ENCODE data around the gene PLCB2.

Gene PLCB2

DNA sequence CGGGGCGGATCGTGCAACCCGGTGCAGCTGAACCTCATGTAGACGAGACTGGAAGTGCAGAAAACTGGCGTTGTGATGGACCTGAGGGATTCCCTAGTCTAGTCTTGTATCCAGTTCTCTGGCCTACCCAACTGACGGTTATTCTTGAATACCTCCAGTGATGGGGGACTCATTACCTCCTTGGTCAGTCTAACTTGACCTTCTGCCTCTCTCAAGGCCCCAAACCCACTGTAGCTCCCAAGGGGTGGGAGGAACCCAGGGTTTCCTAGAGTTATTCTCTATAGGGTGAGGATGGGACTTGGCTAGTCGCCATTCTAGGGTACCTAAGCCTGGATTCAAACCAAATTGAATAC is 57.5 kb downstream of the PLCB2 start:
- no peak for DNase-seq (ENCODE audit: low read depth in 2 of 2)

DNA sequence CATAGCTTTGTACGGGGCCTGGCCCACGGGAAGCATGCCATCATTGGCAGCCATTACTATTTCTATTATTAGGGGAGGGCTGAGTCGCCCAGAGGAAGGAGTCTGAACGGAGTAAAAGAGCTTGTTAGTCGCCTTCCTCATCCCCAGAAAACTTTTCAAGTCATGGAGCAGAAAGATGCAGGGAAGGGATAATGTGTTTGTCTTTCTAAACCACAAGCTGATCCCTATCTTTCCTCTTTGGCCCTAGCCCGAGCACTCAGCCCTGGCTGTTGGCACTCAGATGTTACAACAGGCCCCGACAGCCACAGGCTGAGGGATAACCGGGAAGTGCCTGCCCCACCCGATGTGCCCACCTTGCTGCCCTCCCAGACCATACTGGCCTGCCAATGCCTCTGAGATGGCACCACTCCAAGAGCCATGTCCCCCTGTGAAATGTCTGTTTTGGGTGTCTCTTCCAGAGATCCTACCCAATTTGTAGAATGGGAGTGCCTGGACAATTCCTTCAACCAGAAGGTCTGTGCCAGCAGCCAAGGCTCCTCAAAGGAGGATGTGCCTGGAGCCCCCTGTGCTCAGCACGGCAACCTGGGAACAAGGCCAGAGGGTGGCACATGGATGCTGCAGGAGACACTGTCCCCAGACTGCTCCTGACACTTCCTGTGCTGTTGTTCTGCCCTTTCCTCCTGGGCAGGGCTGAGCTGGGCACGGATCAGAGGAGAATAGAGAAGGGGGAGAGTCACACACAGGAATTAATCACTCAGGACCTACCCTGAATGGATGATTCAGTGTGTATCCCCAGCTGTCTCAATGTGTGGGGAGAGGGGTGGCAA is 58.0 kb downstream of the PLCB2 start:
- DNase-seq (ENCODE audit: low read depth in 2 of 2), result no peak

DNA sequence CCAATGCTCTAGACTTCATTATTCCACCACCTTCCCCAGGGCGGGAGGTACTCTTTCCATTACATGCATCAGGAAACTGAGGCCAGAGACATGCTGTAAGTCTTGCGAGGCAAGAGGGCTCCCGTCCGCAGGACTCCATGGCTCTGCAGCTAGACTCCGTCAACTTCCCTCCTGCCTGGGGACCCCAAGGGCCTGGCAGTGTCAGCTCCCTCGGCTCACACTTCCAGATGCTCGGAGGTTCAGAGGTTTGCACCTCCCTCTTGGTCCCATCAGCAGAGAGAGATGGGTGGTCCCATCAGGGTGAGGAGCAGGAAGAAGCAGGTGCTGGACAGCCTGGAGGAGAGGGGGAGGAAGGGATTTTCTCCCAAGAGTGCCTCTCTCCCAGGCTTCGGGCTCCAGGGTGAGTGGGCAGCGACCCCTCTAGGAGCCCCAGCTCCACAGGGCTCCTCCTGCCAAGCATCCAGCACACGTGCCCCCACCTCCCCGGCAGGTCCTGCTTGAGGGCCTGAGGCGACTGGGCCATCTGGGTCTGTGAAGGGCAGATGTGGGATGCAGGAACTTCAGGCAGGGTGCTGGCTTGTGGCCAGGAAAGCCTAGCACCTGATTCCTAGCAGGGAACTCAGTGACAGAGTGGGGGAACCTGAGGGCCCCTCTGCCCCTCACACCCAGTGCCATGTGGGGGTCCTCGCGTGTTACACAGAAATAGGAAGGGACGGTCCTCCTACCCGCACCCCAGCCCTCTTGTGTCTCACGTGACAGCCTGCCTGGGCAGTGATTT is 59.5 kb downstream of the PLCB2 start:
- DNase-seq (ENCODE audit: low read depth in 2 of 2), result no peak

DNA sequence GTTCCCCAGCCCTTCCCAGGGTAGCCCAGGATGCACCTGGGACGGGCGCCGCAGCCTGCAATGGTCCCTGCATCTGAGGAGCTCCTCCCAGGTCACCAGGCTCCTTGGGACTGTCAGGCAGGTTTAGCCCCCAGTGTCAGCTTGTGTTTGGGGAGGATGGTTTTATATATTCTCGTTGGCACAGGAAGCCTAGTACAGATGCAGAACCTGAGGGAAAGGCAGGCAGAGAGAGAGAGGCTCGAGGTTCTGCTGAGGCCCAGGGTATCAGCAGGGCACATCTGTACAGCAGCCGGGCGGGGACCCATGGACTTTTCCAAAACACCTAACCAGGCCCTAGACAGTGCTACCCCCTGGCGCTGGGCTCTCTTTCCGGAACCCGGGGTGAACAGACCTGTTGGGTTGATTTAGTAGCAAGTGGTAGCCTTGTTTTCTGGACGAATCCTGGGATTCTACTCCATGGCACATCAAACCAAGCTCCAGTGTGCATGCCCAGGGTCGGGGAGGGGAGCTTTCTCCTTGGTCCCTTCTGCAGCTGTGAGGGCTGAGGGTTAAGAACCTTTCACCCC is 60.2 kb downstream of the PLCB2 start:
- DNase-seq (ENCODE audit: low read depth in 2 of 2), result no peak

DNA sequence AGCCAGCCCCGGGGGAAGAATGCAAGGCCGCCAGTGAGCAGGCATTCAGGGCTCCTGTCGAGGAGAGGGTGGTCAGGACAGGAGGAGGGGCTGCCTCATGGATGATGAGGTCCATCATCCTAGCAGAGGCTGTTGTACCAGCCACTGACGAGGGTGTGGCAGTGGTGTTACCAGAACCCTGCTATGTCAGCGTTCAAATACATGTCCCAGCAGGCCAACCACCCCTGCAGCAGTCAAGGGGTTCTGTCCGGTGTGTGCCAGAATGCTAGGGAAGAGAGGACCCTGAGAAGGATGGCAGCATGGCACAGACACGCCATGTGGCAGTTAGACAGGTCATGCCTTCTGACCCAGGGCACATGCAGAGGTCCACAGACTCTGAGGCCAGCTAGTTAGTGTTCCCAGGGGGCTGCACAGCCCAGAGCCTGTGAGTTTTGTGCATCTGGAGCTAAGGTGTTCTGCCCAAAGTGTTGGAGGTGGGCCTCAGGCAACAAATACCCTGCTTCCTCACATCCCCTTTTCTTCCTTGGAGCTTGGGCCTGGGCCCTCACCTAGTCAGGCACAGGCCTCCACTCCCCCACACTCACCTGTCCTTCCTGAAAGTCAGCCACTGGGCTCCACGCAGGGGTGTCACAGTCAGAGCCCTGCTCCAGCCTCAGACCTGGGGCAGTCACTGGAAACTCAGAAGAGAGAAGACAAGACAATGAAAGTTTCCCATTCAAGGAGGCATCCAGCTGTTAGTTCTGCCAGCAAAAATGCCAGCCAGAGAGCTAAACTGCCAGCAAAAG is 61.0 kb downstream of the PLCB2 start:
- DNase-seq (ENCODE audit: low read depth in 2 of 2), result no peak

DNA sequence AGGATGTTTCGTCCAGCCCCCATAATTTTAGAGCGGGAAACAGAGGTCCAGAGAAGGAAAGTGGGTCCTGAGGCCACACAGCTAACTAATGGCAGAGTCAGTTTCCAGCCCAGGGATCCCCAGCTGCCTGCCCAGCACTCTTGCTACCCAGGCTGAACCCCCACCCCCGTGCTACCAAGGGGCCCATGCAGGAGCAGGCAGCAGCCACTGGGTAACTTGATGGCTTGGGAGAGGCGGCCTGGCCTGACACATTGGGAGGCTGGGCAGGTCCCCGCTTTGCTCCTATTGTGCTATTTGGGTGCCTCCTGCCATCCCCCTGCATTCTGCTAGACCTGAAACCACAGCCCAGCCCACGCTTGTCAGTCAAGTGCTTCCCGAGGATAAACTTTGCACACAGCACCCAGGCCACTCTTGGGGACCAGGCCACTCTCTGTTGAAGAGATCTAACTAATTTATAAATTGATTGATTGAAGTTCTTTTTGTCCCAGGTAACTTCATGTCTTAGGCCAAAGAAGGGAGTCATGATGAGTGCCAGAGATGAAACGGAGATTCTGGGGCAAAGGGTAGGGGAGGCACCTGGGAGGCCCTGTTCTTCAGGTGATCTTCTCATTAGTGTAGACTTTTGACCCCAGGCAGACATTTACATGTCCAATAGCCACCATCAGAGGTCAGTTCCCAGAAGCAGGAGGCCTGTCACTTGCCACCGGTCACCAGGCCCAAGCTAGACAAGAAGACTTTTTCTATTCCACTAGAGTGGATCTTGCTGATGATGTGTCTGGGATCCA is 61.9 kb downstream of the PLCB2 start:
- DNase-seq (ENCODE audit: low read depth in 2 of 2), result no peak

DNA sequence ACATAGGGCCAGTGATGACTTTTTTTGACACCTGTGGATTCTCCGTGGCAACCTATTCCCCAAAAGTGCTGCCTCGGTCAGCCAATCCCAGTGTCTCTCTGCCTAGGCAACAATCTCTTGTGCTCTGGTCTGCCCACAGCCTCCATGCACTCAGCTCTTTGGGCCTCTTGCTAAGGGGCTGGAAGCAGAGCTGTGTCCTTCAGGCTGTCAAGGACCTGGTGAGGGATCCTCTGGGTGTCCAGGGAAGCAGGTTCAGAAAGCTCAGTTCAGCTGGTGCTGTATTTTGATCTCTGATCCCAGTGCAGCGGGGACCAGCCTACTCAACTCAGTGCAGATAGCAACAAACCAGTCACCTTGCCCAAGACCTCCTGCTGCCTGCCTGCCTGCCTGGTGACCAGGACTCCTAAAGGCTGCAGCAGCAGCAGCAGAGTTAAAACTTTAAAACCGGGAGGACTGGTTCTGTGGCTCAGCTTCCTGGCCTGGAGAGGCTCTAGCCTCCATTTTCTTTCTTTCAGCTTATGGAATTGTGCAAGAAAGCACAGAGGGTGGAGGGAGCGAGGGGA is 62.7 kb downstream of the PLCB2 start:
- no peak for DNase-seq (ENCODE audit: low read depth in 2 of 2)

DNA sequence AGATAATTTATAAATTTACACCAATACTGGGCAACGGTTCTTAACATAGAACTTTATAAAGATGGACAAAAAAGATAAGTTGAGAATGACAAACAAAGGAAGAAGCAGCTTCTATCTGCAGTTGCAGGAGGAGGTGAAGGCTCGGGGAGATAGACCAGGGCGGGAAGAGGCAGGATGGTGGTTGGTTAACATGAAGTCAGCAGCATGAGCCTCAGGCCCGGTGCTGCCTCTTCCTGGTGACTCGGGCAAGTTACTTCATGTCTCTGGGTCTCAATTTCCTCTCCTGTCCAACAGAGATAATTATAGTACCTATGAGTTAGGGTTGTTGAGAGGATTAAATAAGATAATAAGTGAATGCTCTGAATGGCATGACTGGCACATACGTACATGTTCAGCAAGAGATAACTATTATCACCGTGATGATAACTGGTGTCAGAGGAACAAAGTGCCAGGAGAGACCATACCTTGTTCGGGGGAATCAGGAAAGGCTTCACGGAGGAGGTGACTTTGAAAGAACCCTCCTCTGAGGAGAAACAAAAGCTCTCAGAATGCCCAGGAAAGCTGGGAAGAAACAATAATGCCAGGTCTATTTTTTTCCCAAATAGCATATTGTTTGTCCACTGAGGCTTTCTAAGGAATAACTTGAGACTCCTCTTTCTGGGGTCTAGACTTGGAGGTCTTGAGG is 64.5 kb downstream of the PLCB2 start:
- no peak for DNase-seq (ENCODE audit: low read depth in 2 of 2)

DNA sequence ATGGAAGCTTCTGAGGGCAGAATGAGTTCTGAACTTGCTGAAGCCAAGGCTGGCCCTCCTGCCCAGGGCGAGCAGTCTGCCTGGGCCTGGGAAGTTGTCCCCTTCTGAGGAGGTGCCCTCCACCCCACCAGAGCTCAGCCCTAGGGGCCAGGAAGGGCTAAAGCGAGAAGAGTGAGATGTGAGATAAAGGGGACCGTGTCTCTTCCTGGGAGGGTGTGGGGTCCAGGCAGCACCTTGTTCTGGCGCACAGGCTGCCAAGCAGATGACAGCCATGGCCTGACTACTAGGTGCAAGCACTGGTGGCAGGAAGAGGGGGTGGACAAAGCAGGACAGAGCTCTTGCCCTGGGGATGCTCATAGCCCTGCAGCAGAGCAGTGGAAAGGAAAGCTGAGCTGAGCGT is 65.1 kb downstream of the PLCB2 start:
- DNase-seq (ENCODE audit: low read depth in 2 of 2), result no peak

DNA sequence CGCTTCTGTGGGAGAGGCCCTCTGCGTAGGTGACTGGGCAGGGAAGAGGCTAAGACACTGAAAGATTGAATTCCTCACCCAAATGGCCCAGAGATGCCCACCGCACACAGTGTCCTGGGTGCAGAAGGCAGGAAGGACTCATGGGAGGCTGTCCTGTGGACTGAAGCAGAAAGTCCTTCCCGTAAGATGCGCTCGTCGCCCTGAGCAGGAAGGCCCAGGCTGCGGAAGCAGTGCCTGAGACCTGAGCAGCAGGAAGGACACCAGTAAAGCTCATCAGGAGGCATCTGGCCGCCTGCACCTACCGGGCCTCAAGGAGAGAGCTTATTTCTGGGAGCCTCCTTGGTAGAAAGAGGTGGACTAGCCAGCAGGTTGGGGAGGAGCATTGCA is 65.5 kb downstream of the PLCB2 start:
- no peak for DNase-seq (ENCODE audit: low read depth in 2 of 2)

DNA sequence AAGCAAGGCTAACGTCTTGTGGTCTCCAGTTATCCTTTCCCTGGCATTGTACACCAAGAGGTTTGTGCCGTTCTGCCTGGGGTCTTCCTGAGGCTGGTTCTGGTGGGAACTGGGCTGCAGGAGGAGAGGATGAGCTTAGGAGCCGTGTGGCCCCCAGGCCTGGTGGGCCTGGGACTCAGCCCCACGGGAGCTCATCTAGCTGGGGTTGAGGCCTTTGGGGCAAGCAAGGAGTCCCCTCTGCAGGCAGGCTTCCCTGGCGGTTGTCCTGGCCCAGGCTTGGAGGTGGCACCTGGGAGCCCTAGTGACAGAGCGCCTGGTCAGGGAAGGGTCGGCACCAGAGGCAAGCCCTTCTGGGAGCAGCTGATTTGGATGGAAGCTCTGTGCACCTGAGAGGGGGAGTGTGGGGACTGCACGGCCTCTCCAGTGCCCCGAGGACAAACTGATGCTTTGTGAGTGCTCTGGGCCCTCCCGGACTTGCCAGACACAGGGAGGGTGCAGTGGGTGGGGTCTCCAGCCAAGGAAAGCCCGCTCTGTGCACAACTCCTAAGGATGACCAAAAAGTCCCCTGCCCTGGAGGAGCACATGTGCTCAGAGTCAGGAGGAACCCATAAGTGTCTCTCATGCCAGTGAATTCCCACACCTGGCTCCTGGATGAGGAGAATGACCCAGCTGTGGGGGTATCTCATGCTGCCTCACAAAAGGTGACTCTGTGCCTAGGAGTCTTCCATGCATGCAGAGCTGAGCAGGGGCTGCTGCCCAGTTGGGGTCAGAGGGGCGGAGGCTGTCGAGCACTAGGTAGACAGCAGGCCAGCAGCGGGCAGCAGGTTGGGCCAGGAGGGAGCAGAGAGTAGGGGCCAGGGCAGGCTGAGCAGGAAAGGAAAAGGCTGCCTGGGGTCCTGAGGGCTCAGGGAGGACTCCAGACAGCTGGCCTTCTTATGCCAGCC is 66.2 kb downstream of the PLCB2 start:
- no peak for DNase-seq (ENCODE audit: low read depth in 2 of 2)

DNA sequence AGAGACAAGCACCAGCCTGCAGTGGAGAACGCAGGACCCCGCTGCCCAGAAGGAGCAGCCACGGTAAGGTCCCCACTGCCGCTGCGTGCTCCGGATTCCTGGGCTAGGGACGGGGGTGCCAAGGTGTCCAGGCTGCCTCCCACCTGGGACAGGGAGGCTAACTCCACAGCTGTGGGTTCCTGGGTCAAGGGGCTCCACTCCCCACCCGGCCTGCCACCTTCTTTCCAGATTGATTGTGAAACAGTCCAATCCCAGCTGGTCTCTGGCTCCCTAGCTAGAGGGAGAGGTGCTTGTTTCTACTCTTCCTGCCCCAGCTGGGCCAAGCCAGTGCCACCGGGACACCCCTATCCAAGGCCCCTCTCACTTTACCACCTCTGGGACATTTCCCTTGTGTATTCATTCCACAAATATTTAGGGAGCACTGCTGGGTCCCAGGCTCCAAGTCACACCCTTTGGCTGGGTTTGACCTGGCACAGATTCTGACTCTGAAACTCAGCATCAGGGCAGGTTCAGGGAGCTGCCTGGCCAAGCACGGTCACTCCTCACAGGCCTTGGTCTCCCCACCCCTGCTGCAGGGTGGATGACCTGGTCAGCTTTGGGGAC is 67.0 kb downstream of the PLCB2 start:
- DNase-seq (ENCODE audit: low read depth in 2 of 2), result no peak

DNA sequence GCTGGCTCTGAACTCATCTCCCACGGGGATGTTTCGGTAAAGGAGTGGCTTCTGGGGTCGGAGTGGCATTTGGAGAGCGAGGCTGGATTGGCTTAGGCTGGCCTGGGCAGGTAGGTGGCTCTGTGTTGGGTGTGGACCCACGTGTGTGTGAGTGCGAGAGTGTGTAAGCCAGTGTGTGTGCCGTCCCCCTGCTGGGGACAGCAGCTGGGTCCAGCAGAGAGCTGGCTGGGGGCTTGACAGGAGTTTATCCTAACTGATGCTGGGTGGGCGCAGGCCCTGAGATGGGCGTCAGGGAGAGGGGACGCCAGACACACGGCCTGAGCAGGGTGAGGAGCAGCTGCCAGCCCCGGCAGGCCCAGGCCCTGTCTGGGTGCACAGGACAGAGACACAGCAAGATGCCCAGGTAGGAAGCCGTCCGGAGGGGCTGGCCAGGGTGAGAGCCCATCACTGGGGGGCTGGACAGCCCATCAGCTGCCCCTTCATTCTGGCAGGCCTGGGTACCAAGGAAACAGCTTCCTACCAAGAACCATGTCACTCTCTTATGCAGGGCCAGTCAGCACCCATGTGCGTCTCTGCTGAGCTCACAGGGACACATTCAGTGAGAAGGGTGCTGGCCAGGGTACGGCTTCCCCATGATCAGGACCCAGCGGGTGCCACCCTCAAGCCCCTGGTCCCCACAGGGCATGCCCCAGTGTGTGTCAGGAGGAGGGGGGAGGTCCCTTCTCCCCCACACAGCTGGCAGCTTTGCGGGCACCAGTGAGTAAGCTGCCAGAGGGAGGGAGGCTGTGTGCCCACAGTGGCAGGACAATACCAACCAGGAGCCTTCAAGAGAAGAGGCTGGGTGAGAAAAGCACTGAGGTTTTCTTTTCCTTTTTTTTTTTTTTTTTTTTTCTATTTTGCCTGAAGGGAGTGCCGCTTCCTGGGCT is 67.8 kb downstream of the PLCB2 start:
- no peak for DNase-seq (ENCODE audit: low read depth in 2 of 2)

DNA sequence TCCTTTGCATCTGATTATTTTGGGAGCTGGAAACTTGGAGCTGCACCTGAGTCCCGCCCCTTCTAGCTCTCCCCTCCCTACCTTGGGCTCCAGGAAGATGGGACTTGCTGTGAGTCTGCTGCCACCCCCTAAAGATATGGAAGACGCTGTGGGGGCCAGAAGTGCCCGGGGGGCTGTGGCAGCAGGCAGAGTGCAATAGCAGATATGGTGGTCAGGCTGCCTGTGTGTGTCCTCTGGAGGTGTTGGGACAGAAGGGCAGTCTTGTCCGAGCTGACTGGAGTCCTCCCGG is 68.4 kb downstream of the PLCB2 start:
- DNase-seq (ENCODE audit: low read depth in 2 of 2), result no peak

DNA sequence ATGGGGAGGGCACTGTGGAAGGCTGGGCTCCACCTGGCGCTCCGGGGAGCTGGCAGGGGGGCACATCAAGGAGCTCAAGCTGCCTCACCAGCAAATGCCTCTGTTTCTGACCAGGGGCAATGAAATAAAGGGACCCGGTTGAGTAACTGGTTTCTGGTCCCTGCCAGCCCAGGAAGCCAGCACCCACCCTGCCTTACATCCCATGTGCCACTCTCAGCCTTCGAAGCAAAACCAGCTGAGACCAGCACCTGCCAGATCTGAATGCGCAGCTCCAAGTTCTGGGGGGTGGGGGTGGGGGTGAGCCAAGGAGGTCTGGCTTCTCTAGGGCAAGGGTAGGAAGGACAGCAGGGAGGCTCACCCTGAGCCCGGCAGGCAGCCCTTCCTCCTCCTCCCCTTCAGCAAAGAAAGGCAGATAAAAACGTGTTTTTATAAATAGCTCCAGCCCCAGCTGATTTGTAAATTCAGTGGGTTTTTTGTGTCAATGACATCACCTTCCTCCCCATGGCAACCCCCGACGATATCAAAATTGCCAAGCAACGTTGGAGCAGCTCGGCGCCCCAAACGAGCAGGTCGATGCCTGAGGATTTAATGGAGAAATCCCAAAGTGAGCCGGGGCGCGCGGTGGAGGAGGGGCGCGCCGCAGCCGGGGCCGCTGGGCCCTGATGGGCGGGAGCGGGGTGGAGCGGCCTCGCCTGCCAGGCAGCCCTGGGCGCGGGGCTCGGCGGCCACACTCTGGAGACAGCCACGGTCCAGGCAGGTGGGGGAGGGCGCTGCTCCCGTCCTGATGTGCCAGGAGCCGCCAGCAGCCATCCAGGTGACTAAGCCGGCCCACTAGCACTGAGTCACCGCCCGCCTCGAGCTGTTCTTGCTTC is 69.0 kb downstream of the PLCB2 start, which contains the start of gene PAK6:
Gene PAK6, plus strand, starts transcription at position 532 of the 872 bp plus-strand sequence. CDS start 25,723 bp downstream, outside the sequence.
- DNase-seq (ENCODE audit: low read depth in 2 of 2), result no peak

Data from stimulated activated CD8-positive, alpha-beta memory T cell treated with anti-CD3 and anti-CD28 coated beads, Interleukin-7, amount 100 ng/mL, for 1 hour (primary cell).